GM12891 (cell line): ENCODE results near the gene CDH7.

Experiments used
- POLR2A ChIP-seq: IDR thresholded peaks from 2 replicates; pipeline ENCODE4 v1.6.1; 2011; ENCODE audit warnings: low read depth, low read length, control low read depth
- POLR2AphosphoS5 ChIP-seq: IDR thresholded peaks from 2 replicates; pipeline ENCODE4 v1.6.1; 2011; ENCODE audit warnings: low read depth, low read length, control low read depth

GRCh38 chr18:65808759-65809158 is 57.9 kb downstream of the CDH7 start:
- TF ChIP-seq POLR2A: no peak
- no peak for TF ChIP-seq POLR2AphosphoS5
